GM18873 (cell line): Measurements from ENCODE around the gene AGT.
"Not testable (repeated sequence)": the region's sequence is repeated elsewhere in the genome, so short reads cannot be mapped to it uniquely, and the experiment has no call there.

Experiments
- ATAC-seq: cut with Tn5 transposase; IDR thresholded peaks from one replicate; pipeline ENCODE4 v1.9.1; 2021; ENCODE audit warnings: mild to moderate bottlenecking, moderate library complexity, moderate number of reproducible peaks; ENCODE audit not compliant: unreplicated experiment, low FRiP score

AGT gene

GRCh38 chr1:230745071-230745470, 31.1 kb upstream of the AGT start:
- ATAC-seq = no peak

DNA sequence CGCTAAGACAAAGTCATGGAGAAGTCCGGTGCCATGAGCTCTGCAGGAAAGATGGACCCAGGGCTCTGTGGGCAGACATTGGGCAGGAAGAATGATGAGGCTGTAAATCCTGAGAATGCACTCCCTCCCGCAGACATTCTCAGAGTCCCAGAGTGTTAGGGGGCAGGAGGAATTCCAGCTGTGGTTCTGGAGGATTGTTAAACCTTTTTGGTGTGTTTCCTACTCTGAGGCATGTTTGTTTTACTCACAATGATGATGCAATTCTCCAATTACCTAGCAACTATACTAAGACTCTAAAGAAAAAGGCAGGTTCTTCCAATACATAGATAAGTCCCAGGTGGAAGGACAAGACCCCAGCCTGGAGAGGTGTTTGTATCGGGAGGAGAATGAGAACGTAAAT, 30.5 kb upstream of the AGT start:
- no peak for ATAC-seq

- no peak for ATAC-seq
Observed at GRCh38 chr1:230743899-230744298, 30.0 kb upstream of the AGT start.

GRCh38 chr1:230739564-230740290, 25.8 kb upstream of the AGT start:
- ATAC-seq = no peak

GRCh38 chr1:230737622-230738262, 23.8 kb upstream of the AGT start:
- no peak for ATAC-seq

GRCh38 chr1:230735447-230735846, 21.5 kb upstream of the AGT start:
- no peak for ATAC-seq

DNA sequence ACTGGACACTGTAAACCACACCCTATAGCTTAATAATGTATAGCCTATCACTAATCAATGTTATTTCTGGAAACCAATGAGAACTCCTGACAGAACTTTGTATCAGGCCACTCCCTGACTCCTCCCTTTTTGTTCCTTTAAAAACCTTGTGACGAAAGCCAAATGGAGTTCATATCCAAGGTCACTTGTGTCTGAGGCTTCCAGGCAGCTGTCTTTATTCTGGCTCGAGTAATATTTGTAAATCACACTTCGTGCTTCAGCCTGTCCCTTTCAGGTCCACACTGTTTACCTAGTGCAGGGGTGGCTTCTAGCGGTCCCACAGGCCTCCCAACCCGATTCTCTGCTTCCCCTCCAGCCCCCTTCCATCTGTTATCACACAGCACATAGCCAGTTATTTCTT, 17.1 kb upstream of the AGT start:
- no peak for ATAC-seq

DNA sequence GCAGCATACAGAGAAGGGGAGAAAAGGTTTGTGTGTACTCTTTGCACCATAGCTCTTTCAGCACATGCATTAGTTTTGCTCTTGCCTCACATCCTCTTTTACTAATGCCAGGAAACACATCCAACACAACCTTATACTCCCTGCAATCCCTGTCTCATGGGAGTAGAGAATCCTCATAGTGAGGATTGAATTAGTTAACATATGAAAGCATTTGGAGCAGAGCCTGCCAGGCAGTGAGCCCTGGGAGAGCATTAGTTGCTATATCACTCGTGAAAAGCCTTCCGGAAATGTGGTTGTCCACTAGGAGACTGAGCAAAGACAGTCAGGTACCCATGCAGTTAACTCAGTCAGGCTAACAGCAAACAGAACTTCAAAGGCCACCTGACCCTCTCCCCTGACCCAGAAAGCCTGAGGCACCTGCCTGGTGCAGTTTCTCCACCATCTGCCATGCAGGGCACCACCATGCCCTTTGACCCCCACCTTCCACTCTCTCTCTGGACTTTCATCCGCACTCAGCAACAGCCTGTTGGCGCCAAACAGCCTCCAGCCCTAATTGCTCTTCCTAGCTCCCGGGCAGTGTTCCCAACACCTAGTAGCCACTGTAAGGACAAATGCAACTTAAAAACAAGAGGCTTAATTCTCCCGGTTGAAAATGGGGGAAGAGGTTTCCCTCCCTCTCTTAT, 14.9 kb upstream of the AGT start:
- no peak for ATAC-seq

- ATAC-seq = no peak
Observed at GRCh38 chr1:230725256-230726012, 11.5 kb upstream of the AGT start.

DNA sequence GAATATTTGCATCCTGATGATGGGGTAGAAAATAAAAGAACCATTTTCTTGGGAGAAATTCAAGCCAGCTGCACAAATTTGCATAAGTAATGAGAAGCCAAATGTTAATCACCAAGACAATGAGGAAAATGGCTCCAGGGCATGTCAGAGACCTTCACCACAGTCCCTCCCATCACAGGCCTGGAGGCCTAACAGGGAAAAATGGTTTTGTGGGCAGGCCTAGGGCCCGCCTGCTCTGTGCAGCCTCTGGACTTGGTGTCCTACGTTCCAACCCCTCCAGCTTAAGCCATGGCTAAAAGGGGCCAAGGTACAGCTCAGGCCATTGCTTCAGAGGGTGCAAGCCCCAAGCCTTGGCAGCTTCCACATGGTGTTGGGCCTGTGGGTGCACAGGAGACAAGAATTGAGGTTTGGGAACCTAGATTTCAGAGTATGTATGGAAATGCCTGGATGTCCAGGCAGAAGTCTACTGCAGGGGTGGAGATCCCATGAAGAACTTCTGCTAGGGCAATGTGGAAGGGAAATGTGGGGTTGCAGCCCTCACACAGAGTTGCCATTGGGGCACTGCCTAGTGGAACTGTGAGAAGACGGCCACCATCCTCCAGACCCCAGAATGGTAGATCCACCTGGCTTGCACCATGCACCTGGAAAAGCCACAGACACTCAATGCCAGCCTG, 8.1 kb upstream of the AGT start:
- ATAC-seq = not testable (repeated sequence)

GRCh38 chr1:230717251-230717650, 3.3 kb upstream of the AGT start:
- no peak for ATAC-seq

- not testable (repeated sequence) for ATAC-seq
Observed at GRCh38 chr1:230716453-230716852, 2.5 kb upstream of the AGT start.

GRCh38 chr1:230715510-230715909, 1.6 kb upstream of the AGT start:
- no peak for ATAC-seq

GRCh38 chr1:230713547-230713914, 391 bp downstream of the AGT start:
- no peak for ATAC-seq

DNA sequence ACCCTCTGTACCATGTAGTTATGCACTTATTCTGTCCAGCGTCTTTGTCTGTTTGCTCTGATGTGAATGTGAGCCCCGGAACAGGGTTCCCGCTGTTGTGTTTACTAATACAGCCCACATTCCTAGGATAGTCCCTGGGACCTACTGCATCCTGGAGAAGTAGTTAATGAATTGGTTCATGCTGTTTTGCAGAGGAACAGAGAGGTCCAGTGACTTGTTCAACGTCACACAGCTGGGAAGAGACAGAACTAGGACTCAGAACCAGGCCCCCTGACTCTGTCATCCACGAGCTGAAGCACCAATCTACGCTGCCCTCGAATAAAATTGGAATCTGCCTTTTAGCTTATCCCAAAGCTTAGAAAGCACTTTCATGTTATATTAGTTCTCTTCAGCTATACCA, 784 bp downstream of the AGT start:
- no peak for ATAC-seq

- ATAC-seq = no peak
Observed at GRCh38 chr1:230712470-230712942, 1.4 kb downstream of the AGT start.

GRCh38 chr1:230711245-230711644, 2.7 kb downstream of the AGT start:
- no peak for ATAC-seq

DNA sequence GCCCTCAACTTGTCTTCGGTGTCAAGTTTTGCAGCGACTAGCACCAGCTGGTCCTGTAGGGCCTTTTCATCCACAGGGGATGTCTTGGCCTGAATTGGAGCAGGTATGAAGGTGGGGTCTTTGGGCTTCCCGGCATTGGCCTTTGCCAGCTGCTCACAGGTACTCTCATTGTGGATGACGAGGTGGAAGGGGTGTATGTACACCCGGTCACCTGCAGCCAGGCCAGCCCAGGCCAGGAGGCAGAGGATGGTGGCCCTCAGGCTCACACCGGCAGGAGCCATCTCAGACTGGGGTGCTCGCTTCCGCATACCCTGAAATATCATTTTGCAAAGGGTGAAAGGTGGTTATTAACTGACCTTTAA, 3.4 kb downstream of the AGT start:
- no peak for ATAC-seq

GRCh38 chr1:230709619-230710542, 4.0 kb downstream of the AGT start:
- no peak for ATAC-seq
